ENCODE results near the gene FBXO31. TPM values are rescaled to one million over a fixed set of nuclear protein-coding genes. Genes with fewer than 3 reads are reported as not detected.
A peak's percentile ranks its signal among the peaks of the same experiment; 100 is the strongest.

The FBXO31 gene
- total and polyA plus RNA-seq, 12 donors, result 15.1 to 94.3 (median 72.4) TPM

DNA sequence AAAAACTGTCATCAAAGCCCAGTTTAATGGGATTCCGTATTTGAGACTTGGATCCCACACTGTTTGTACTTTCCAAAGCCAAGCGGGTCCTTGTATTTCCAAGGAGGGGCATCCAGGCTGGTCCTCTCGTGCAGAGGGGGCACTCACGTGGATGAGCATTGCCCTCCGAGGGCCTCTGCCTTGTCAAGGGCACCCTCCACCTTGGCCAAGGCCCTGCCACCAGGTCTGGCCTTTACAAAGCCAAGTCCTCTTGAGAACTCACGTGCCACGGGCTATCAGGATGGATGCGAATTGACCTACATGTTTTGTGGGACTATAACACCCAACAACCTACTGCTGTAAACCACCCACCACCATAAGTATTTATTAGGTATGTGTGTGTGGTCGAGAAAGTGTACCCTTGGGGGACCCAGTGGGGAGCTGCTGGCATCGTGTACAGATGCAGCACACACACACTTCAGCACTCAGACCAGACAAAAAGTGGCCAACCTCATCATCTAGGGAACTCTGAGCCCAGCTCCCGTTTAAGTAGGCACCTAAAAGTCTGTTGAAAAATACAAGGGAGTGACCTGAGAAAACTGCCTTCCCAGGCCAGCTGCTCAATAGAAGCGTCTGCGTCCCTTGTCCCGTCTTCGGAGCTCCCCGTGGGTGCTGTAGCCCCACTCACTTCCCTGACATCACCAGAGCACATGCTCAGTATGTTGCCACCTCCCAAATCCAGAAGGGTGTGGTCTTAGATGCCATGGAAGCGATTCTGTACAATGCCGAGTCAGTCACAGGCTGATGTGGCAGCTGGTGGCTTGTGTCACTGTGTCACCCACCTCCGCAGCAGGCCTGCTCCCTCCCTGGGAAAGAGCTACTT is 21.4 kb upstream of the FBXO31 start:
- H3K27ac ChIP-seq, result no peak overlapping the region
- H3K4me3 ChIP-seq, result no peak overlapping the region
- H3K4me1 ChIP-seq, result peaks cover 0 to 20% (median 0%) of the 10 kb centered on the region in 9 donors
- H3K9me3 ChIP-seq, result no peaks in the 10 kb centered on the region
- TF ChIP-seq, protein P1, sequence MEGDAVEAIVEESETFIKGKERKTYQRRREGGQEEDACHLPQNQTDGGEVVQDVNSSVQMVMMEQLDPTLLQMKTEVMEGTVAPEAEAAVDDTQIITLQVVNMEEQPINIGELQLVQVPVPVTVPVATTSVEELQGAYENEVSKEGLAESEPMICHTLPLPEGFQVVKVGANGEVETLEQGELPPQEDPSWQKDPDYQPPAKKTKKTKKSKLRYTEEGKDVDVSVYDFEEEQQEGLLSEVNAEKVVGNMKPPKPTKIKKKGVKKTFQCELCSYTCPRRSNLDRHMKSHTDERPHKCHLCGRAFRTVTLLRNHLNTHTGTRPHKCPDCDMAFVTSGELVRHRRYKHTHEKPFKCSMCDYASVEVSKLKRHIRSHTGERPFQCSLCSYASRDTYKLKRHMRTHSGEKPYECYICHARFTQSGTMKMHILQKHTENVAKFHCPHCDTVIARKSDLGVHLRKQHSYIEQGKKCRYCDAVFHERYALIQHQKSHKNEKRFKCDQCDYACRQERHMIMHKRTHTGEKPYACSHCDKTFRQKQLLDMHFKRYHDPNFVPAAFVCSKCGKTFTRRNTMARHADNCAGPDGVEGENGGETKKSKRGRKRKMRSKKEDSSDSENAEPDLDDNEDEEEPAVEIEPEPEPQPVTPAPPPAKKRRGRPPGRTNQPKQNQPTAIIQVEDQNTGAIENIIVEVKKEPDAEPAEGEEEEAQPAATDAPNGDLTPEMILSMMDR (IDR thresholded peaks at IDR 0.05), result no peak
- DNase-seq (no peak), ATAC-seq (peak in 4 of 8 donors; percentile 30 to 43 (median 38))
- 83 to 86% methylated on average over 19 of the region's 19 CpGs for WGBS, 2 donors
- intact Hi-C loops (cut with DNase I), result loop anchor here in 3 of 10 donors (5.0 to 10.0 kb wide), 3 partner anchors 50 to 232 kb away; no protein-coding TSS in a partner anchor
- H3K36me3 ChIP-seq, result peaks cover 0 to 100% (median 48%) of the 10 kb centered on the region in 9 donors
- no peaks in the 10 kb centered on the region for H3K27me3 ChIP-seq

DNA sequence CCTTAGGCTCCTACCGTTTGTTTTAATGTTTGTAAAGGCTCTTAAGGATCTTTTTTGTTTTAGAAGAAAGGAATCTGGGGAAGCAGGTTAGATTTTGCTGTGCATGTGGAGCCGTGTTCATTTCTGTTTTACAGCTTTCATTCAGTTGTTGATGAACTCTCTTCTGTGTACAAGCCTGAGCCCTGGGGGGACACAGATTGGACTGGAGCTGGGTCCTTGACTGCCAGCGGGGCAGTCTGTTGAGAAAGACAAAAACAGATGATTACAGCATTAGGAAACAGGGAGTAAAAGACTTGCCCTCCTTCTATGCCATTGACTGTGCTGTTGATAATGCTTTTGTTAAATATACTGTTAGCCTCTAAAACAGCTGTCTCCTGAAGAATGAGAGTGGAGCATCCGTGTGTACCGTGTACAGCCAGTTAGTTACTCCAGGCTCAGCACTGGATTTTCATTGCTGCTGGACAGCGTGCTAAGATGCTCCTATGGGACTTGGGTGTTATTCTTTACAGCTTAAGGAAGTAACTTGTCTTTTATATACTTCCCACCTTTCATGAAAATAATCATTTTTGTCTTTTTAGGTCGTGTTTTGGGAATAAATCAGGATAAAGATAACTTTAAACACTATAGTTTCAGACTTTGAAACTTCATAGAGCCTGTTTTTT is 11.7 kb upstream of the FBXO31 start:
- H3K9me3 ChIP-seq, result no peaks in the 10 kb centered on the region
- H3K4me1 ChIP-seq, result peaks cover 10 to 54% (median 34%) of the 10 kb centered on the region in 9 donors
- DNase-seq (no peak), ATAC-seq (no peak)
- intact Hi-C loops (cut with DNase I), result loop anchor here in 5 of 10 donors (5.0 to 10.0 kb wide), 4 partner anchors 68 to 372 kb away; partner anchors contain the start of gene KLHDC4 (in 3 of the 5)
- no peaks in the 10 kb centered on the region for H3K27me3 ChIP-seq
- H3K36me3 ChIP-seq, result peaks cover 0 to 27% (median 13%) of the 10 kb centered on the region in 9 donors
- 60 to 63% methylated on average over 7 of the region's 7 CpGs for WGBS, 2 donors
- no peak overlapping the region for H3K27ac ChIP-seq
- TF ChIP-seq, protein P1 (IDR thresholded peaks at IDR 0.05), result no peak
- H3K4me3 ChIP-seq, result no peak overlapping the region

DNA sequence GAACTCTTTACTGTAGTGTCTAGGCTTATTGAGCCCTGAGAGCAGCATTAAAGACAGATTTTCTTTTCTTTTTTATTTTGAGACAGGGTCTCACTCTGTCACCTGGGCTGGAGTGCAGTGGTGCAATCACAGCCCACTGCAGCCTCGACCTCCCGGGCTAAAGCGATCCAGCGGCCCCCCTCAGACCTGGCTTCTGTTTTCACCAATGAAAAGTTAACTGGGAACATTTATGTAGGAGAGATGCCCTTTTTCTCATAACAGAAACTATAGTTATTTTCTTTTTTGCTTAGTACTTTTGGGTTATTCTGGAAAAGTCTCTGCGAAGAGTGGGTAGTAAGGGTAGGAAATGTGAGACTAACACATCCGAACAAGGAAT is 10.1 kb upstream of the FBXO31 start:
- peak overlapping the region in 9 of 10 donors; percentile 55 to 85 (median 75) for H3K4me3 ChIP-seq
- H3K27me3 ChIP-seq, result no peaks in the 10 kb centered on the region
- TF ChIP-seq, protein P1 (IDR thresholded peaks at IDR 0.05), result no peak
- WGBS, 2 donors, result 77 to 80% methylated on average over 6 of the region's 6 CpGs
- peaks cover 0 to 12% (median under 1%) of the 10 kb centered on the region in 9 donors for H3K36me3 ChIP-seq
- peak overlapping the region in 5 of 10 donors; percentile 23 to 100 (median 100) for H3K27ac ChIP-seq
- H3K9me3 ChIP-seq, result no peaks in the 10 kb centered on the region
- intact Hi-C loops (cut with DNase I), result loop anchor here in 8 of 10 donors (2.0 to 10.0 kb wide), 7 partner anchors 71 to 371 kb away; partner anchors contain the start of genes C16orf95 (in 5 of the 8) and KLHDC4 (in 2 of the 8)
- ATAC-seq (no peak), DNase-seq (no peak)
- peaks cover 10 to 58% (median 41%) of the 10 kb centered on the region in 9 donors for H3K4me1 ChIP-seq

All from heart right ventricle (tissue), 16 donors.